Fibroblast of lung (primary cell): ENCODE results near the gene RNF14.

Experiments
- EZH2 ChIP-seq: IDR thresholded peaks from 2 replicates; pipeline ENCODE4 v1.5.1; 2012; ENCODE audit warnings: low read length, control low read depth, mild to moderate bottlenecking; ENCODE audit errors: missing control alignments
- TF ChIP-seq, protein P1 (sequence below), 2 donors: IDR thresholded peaks in 1 of 2; conservative IDR thresholded peaks in 1 of 2; 1 replicate in 1 of 2; 2 replicates in 1 of 2; pipeline ENCODE4 v1.5.1; 2011 to 2012; ENCODE audit warnings: low read length in 2 of 2, control low read depth in 1 of 2, inconsistent platforms in 1 of 2, low read depth in 1 of 2, mild to moderate bottlenecking in 1 of 2

DNA sequence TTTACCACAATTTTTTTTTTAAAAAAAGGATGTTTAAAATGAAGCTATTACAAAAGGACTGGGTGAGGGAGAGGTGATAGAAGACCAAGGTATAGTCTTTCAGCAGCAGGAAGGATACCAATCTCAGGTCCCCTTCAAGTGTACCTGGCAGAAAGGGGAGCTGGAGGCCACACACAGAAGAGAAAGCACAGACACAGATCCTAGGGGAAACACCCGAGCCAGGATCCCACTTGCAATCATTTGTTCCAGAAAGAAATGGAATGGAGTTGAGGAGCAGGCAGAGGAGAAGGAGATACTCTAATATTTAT is 38.3 kb downstream of the RNF14 start:
- TF ChIP-seq EZH2: no peak
- TF ChIP-seq, protein P1, sequence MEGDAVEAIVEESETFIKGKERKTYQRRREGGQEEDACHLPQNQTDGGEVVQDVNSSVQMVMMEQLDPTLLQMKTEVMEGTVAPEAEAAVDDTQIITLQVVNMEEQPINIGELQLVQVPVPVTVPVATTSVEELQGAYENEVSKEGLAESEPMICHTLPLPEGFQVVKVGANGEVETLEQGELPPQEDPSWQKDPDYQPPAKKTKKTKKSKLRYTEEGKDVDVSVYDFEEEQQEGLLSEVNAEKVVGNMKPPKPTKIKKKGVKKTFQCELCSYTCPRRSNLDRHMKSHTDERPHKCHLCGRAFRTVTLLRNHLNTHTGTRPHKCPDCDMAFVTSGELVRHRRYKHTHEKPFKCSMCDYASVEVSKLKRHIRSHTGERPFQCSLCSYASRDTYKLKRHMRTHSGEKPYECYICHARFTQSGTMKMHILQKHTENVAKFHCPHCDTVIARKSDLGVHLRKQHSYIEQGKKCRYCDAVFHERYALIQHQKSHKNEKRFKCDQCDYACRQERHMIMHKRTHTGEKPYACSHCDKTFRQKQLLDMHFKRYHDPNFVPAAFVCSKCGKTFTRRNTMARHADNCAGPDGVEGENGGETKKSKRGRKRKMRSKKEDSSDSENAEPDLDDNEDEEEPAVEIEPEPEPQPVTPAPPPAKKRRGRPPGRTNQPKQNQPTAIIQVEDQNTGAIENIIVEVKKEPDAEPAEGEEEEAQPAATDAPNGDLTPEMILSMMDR (conservative IDR thresholded peaks at IDR 0.05 in 1 of 2, IDR thresholded peaks at IDR 0.05 in 1 of 2; ENCODE audit: low read depth in 1 of 2, low read length in 2 of 2): no peak
